HG03045 (cell line): ENCODE data around the gene MAN2B2.

Experiments used
- ATAC-seq: cut with Tn5 transposase; IDR thresholded peaks from one replicate; pipeline ENCODE4 v1.9.1; 2021; ENCODE audit warnings: mild to moderate bottlenecking, moderate library complexity; ENCODE audit not compliant: unreplicated experiment

Gene MAN2B2

GRCh38 chr4:6592804-6593563 lies 18.0 kb downstream of the MAN2B2 start:
- no peak for ATAC-seq

GRCh38 chr4:6594341-6594740 lies 19.4 kb downstream of the MAN2B2 start:
- ATAC-seq = no peak

- no peak for ATAC-seq
These were observed 19.9 kb downstream of the MAN2B2 start for GRCh38 chr4:6594826-6595355.

- no peak for ATAC-seq
These were observed 21.0 kb downstream of the MAN2B2 start for GRCh38 chr4:6595897-6596537.

GRCh38 chr4:6596948-6597347 lies 22.0 kb downstream of the MAN2B2 start:
- no peak for ATAC-seq

GRCh38 chr4:6598127-6598526 lies 23.1 kb downstream of the MAN2B2 start:
- ATAC-seq = no peak

GRCh38 chr4:6598641-6599040 lies 23.7 kb downstream of the MAN2B2 start:
- ATAC-seq = no peak

- no peak for ATAC-seq
These were observed 26.8 kb downstream of the MAN2B2 start for GRCh38 chr4:6601661-6602250.

- ATAC-seq = no peak
These were observed 27.3 kb downstream of the MAN2B2 start for GRCh38 chr4:6602289-6602688.

- no peak for ATAC-seq
These were observed 28.1 kb downstream of the MAN2B2 start for GRCh38 chr4:6603128-6603527.

- ATAC-seq = no peak
These were observed 30.1 kb downstream of the MAN2B2 start for GRCh38 chr4:6605114-6605513.

- no peak for ATAC-seq
These were observed 30.6 kb downstream of the MAN2B2 start for GRCh38 chr4:6605605-6606004.

GRCh38 chr4:6606465-6607235 lies 31.7 kb downstream of the MAN2B2 start:
- no peak for ATAC-seq

- ATAC-seq = no peak
These were observed 32.5 kb downstream of the MAN2B2 start for GRCh38 chr4:6607368-6608055.

- no peak for ATAC-seq
These were observed 33.9 kb downstream of the MAN2B2 start for GRCh38 chr4:6608758-6609414.

GRCh38 chr4:6609415-6610079 lies 34.6 kb downstream of the MAN2B2 start:
- no peak for ATAC-seq

GRCh38 chr4:6610856-6611430 lies 36.0 kb downstream of the MAN2B2 start:
- ATAC-seq = no peak

- ATAC-seq = no peak
These were observed 38.1 kb downstream of the MAN2B2 start for GRCh38 chr4:6612961-6613675.
